Peyer's patch (tissue), 4 donors: ENCODE measurements around the gene DDIT4. TPM values are rescaled to one million over a fixed set of nuclear protein-coding genes. Genes with fewer than 3 reads are reported as not detected.
A peak's percentile ranks its signal among the peaks of the same experiment; 100 is the strongest.

ENCODE experiments used
- DNase-seq, 3 donors: peaks; one replicate each; pipeline ENCODE4 v3.0.0-alpha.2; 2017 to 2019
- H3K27ac ChIP-seq, 4 donors: fragments of 200-600 bp; sonication (generic); one replicate each; pipeline ENCODE4 v1.5.1; 2016 to 2019
- H3K27me3 ChIP-seq, 2 donors: fragments of 200-600 bp; sonication (generic); one replicate each; pipeline ENCODE4 v1.5.1; 2019
- H3K36me3 ChIP-seq, 3 donors: fragments of 200-600 bp; sonication (generic); one replicate each; pipeline ENCODE4 v1.5.1; 2016 to 2019
- H3K4me1 ChIP-seq, 4 donors: fragments of 200-600 bp; sonication (generic); one replicate each; pipeline ENCODE4 v1.5.1; 2016 to 2019
- H3K4me3 ChIP-seq, 4 donors: fragments of 200-600 bp; sonication (generic); 1 replicate in 3 of 4; 2 replicates in 1 of 4; pipeline ENCODE4 v1.5.1; 2016 to 2019; ENCODE audit warnings: mild to moderate bottlenecking in 1 of 4
- H3K9me3 ChIP-seq, 4 donors: fragments of 200-600 bp; sonication (generic); one replicate each; pipeline ENCODE4 v1.5.1; 2016 to 2019; ENCODE audit warnings: mild to moderate bottlenecking in 1 of 4
- CTCF ChIP-seq, 6 experiments: fragments of 450-650 bp in 4 of 6; fragments of 200-600 bp in 2 of 6; sonication (generic) in 1 of 6; IDR thresholded peaks; one replicate each; pipeline ENCODE4 v1.5.1; 2017 to 2019; ENCODE audit warnings: antibody characterized with exemption in 6 of 6, mild to moderate bottlenecking in 3 of 6, moderate library complexity in 1 of 6
- POLR2A ChIP-seq, 2 donors: fragments of 450-650 bp; IDR thresholded peaks; one replicate each; pipeline ENCODE4 v1.5.1; 2017; ENCODE audit warnings: antibody characterized with exemption in 2 of 2, mild to moderate bottlenecking in 2 of 2, moderate library complexity in 2 of 2
- total RNA-seq, 4 donors: library from RNA; depleted of rRNA; stranded (reverse); fragments of >200 nt; gene quantifications; one replicate each; pipeline ENCODE4 v1.1.0, GENCODE V29; 2016

The DDIT4 gene
- total RNA-seq, 4 donors from 2014 or later, result 80.6 to 275 (median 123) TPM

- Histone ChIP-seq H3K4me3 (no peak overlapping the region), H3K9me3 (no peaks in the 10 kb centered on the region), H3K27me3 (no peaks in the 10 kb centered on the region), H3K27ac (peak overlapping the region; percentile 83 to 97 (median 94)), H3K4me1 (peaks cover 3 to 59% (median 45%) of the 10 kb centered on the region in 4 donors), H3K36me3 (no peaks in the 10 kb centered on the region)
- DNase-seq, result no peak
- no peak for TF ChIP-seq CTCF (IDR thresholded peaks at IDR 0.05)
Measured at GRCh38 chr10:72321248-72322029, 47.7 kb downstream of the DDIT4 start.

DNA sequence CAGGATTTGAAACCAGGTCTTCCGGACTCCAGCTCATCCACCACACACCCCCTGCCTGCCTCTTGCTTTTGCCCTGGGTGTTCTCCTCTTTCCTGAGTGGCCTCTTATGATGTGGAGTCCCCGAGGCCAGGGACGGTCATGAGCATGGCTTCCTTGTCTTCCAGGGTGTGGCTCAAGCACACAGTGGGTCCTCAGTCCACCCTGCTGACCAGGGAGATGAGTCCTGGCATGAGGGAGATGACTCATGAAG lies 48.2 kb downstream of the DDIT4 start:
- Histone ChIP-seq H3K36me3 (no peaks in the 10 kb centered on the region), H3K27me3 (no peaks in the 10 kb centered on the region), H3K4me3 (no peak overlapping the region), H3K4me1 (peaks cover 0 to 54% (median 40%) of the 10 kb centered on the region in 4 donors), H3K27ac (peak overlapping the region in 2 of 4 donors; percentile 94 to 97), H3K9me3 (no peaks in the 10 kb centered on the region)
- DNase-seq, result peak in 1 of 3 donors; percentile 51
- no peak for TF ChIP-seq POLR2A (IDR thresholded peaks at IDR 0.05)
- TF ChIP-seq CTCF (IDR thresholded peaks at IDR 0.05), result no peak

DNA sequence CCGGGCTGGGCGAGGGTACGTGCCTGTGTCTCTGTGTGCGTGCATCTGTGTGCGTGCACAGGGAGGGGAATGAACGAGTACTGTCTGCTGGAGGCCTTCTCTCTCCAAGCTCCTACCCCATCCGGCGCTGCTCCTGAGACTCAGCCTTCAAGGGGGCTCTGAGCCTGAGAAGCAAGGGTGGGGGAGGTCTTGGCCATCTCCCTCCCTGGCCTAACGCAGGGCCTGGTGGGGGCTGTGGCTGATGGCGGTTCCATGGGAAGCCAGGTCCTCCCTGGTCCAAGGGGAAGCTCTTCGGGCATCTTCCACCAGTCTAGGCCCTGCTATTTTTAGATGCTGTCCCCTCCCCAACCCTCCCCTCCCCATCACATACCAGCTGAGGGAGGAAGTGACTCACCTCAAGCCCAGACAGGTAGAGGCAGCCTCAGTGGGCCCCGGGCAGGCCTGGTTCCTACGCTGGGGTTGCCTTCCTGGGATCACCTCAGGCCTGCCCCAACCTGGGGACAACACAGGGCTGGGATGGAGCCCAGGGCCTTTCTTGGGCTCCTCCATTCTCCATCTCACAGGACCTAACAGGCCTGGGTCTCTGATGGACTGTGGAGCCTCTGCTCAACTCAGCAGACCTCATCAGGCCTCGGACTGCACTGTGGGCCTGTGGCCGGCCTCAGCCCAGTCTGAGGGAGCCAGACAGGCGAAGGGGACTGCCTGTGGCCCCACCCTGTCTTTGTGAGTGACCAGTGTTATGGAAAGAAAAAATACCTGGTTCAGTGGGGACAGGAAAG lies 48.7 kb downstream of the DDIT4 start:
- DNase-seq, result no peak

GRCh38 chr10:72323108-72323749 lies 49.5 kb downstream of the DDIT4 start:
- Histone ChIP-seq H3K4me1 (peaks cover 0 to 51% (median 39%) of the 10 kb centered on the region in 4 donors), H3K27ac (peak overlapping the region in 2 of 4 donors; percentile 94 to 97), H3K4me3 (no peak overlapping the region), H3K9me3 (no peaks in the 10 kb centered on the region), H3K36me3 (no peaks in the 10 kb centered on the region), H3K27me3 (no peaks in the 10 kb centered on the region)
- TF ChIP-seq CTCF (IDR thresholded peaks at IDR 0.05), result no peak
- TF ChIP-seq POLR2A (IDR thresholded peaks at IDR 0.05), result no peak
- DNase-seq, result no peak

More for the DNA sequence above, 48.7 kb downstream of the DDIT4 start:
- Histone ChIP-seq H3K27me3 (no peaks in the 10 kb centered on the region), H3K27ac (peak overlapping the region in 2 of 4 donors; percentile 94 to 97), H3K9me3 (no peaks in the 10 kb centered on the region), H3K4me3 (no peak overlapping the region), H3K36me3 (no peaks in the 10 kb centered on the region), H3K4me1 (peaks cover 0 to 49% (median 36%) of the 10 kb centered on the region in 4 donors)
- TF ChIP-seq CTCF (IDR thresholded peaks at IDR 0.05) (no peak), POLR2A (IDR thresholded peaks at IDR 0.05) (no peak)

DNA sequence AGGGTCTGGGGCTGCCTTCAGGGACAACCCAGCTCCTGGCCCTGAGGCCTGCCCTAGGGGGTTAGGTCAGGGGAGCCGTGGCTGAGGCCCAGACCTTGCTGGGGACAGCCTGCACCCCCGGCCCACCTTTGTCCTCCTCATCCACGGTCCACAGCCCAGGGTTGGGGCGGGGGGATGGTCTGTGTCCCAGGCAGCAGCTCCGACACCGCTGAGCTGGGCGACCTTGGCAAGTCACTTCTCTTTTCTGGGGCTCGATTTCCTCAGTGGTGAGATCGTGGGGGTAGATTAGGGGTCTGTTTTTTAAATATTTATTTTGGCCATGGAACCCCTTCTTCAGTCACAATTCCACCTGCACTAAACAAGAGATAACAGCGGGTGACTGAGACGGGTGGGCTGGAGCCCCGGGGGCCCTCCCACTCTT lies 50.1 kb downstream of the DDIT4 start:
- peak overlapping the region in 2 of 4 donors; percentile 94 to 97 for H3K27ac ChIP-seq
- no peak overlapping the region for H3K4me3 ChIP-seq
- H3K4me1 ChIP-seq, result peaks cover 0 to 53% (median 42%) of the 10 kb centered on the region in 4 donors
- H3K27me3 ChIP-seq, result no peaks in the 10 kb centered on the region
- TF ChIP-seq CTCF (IDR thresholded peaks at IDR 0.05) (no peak), POLR2A (IDR thresholded peaks at IDR 0.05) (no peak)
- no peaks in the 10 kb centered on the region for H3K36me3 ChIP-seq
- no peaks in the 10 kb centered on the region for H3K9me3 ChIP-seq
- no peak for DNase-seq

Other genes with a start within 250 kb of the DDIT4 start
- 10 to 100 TPM in 3 of 4 donors, 1 to 10 TPM in 1; 8.3 to 54.5 (median 11.4) TPM for gene SPOCK2, start 185.4 kb upstream of the DDIT4 start, total RNA-seq
- 10 to 100 TPM; 55.0 to 73.4 (median 60.6) TPM for gene ANAPC16, start 57.9 kb upstream of the DDIT4 start, total RNA-seq
- gene ASCC1, start 57.6 kb upstream of the DDIT4 start, total RNA-seq, result 10 to 100 TPM in 3 of 4 donors, 1 to 10 TPM in 1; 9.7 to 48.7 (median 21.5) TPM
- gene DNAJB12, start 81.0 kb downstream of the DDIT4 start, total RNA-seq, result 10 to 100 TPM; 33.0 to 54.1 (median 47.2) TPM